GM18907 (cell line): ENCODE data around the gene FARS2.

Experiments
- ATAC-seq: cut with Tn5 transposase; IDR thresholded peaks from one replicate; pipeline ENCODE4 v1.9.1; 2021; ENCODE audit warnings: mild to moderate bottlenecking, moderate library complexity; ENCODE audit not compliant: unreplicated experiment

FARS2 gene

GRCh38 chr6:5524110-5524509 is 262.8 kb downstream of the FARS2 start:
- ATAC-seq: no peak

GRCh38 chr6:5525209-5525608 is 263.9 kb downstream of the FARS2 start:
- ATAC-seq: no peak

GRCh38 chr6:5529015-5529414 is 267.7 kb downstream of the FARS2 start:
- ATAC-seq: no peak

GRCh38 chr6:5529733-5530132 is 268.4 kb downstream of the FARS2 start:
- no peak for ATAC-seq

GRCh38 chr6:5531161-5531560 is 269.8 kb downstream of the FARS2 start:
- ATAC-seq: no peak

DNA sequence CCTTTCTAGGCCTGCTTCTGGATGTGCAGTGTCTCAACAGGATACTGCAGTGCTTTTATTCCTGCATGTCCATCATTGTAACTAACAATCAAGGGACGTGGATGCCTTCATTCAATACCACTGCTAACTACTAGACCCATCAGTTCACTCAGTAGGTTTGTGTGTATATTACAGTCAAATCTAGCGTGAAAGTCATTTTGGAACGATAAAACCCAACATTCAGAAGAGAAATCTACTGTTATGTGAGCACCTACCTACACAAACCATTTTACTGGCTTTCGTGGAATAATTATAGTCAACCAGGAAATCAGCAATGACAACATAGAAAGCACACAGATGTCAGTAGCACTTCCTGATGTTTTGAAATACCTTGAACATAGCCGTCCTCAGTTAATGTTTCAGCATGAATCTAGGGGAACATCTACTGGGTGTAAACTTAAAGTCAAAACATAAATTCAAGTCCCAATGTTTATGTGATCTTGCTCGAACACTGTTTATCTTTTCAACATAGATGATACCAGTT is 270.6 kb downstream of the FARS2 start:
- ATAC-seq: no peak

GRCh38 chr6:5532941-5533340 is 271.6 kb downstream of the FARS2 start:
- no peak for ATAC-seq

- ATAC-seq: no peak
Observed at GRCh38 chr6:5534643-5535042, 273.3 kb downstream of the FARS2 start.

DNA sequence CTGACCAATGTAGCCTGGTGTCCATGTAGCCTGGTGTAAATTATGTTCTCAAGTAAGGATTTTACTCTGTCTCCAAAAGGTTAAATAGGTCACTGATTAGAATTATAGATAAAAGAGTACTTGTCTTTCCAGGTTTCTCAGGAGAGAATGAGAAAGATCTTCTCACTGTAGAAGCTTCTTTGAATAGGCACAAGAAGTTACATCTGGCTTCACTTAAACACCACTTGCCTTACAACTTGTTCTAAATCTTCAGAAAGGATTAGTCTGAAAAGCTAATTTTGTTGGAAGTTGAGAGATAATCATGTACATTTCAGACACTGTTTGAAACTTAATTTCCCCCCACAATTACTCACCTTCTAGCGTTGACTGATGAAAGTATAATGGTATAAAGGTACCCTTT is 275.3 kb downstream of the FARS2 start:
- no peak for ATAC-seq

- ATAC-seq: no peak
Observed at GRCh38 chr6:5537132-5537531, 275.8 kb downstream of the FARS2 start.

DNA sequence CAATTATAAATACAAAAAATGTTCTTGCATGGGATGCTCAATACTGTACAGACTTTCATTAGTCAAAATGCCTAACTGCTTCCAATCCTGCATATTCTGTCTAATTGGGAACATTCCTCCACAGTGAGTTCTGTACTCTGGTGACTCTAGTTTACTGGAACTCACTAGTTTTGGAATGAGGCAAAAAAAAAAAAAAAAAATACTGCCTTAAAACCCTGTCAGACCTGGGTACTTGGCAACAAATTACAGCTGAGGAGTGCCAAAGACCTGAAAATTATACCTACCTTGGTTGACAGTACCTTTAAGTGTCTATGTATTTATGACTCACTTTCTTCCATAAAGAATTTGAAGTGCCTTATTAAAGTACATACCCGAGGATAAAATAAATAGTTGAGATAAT is 276.7 kb downstream of the FARS2 start:
- ATAC-seq: no peak

DNA sequence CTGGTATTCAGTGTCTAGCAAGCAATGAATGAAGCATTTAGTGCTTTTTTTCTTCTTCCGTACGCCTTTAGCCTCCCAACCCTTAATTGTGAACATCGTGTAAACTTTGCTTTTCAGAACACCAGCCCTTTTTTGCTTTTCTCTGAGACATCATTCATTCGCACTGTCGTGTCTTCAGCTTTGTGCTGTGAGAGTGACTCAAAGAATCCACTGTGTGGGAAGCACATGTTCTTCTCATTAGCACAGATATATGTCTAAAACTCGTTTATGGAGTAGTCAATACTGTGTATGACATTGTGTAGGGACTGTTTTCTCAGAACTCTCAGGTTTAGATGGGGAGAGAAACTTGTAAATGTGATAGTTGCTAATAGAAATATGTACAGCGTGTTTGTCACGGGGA is 279.1 kb downstream of the FARS2 start:
- no peak for ATAC-seq

GRCh38 chr6:5541025-5541424 is 279.7 kb downstream of the FARS2 start:
- ATAC-seq: no peak

- no peak for ATAC-seq
Observed at GRCh38 chr6:5541751-5542432, 280.6 kb downstream of the FARS2 start.

- ATAC-seq: no peak
Observed at GRCh38 chr6:5547556-5547955, 286.2 kb downstream of the FARS2 start.

DNA sequence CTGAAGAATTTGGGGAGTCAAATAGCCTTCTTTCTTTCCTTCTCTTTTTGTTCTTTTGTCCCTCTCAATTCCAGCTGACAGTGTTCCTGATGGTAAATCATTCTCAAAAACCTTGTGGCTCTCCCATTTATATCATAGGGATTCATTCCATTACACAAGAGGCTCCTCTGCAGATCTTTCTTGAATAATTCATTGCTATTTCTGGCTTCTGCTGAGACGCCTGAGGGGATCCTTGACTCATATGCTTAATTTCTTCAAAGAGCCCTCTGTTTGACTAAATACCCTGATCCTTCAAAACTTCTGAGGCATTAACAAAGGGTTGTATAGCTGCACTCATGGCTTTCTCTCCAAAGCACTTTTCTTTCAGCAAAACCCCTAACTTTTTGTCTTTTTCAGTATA is 289.3 kb downstream of the FARS2 start:
- ATAC-seq: no peak

DNA sequence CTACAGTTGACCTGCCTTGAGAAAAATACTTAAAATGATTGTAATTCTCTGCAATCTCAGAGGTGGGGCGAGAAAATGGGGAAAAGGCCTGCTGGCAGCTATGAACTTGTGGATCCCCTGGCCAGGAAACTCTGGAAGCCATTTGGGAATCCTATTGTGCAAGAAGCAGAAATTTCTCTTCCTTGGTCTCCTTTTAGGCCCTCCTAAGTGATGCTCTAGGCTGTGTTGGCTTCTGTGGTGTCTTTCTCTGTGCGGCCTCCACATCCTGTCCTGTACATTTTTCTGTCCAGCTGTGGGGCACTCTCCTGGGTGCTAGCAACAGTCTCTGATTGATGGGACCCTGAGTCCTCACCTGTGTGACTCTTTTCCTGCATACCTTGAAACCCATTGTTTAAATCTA is 290.9 kb downstream of the FARS2 start:
- no peak for ATAC-seq

DNA sequence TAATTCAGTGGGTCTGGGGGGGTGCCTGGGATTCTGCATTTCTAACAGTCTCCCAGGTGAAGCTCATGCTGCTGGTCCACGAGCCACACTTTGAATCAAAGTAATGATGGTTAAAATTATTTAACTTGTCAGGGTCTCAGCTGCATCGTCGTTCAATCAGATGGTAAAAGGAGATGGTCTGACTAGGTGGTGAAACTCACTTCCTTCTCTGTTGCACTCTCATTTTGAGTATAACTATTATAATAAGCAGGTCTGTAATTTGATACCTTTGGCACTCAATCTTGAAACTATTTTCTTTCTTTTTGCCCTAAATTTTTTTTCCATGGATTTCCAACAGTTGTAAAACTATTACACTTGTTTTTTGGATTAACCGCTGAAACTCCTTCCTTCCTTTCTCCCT is 292.5 kb downstream of the FARS2 start:
- ATAC-seq: no peak

DNA sequence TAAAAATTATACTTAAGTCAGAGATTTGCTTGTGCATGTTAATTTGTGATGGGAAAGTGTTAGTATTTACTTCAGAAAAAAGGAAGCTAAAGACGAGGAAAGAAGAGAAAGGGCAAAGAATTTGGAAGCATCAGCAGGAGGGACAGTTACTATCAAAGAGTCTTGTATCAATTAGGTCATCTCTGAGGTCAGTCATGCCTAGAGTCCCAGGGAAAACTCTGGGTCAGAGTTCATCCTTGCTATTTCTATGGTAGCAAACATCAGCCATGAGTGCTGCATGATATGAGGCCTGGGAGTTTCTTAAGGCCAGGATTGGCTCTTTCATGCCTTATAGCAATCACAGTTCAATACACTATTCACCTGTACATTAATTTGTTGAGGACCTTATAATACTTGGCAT is 292.9 kb downstream of the FARS2 start:
- no peak for ATAC-seq

- no peak for ATAC-seq
Observed at GRCh38 chr6:5556011-5556410, 294.7 kb downstream of the FARS2 start.

- no peak for ATAC-seq
Observed at GRCh38 chr6:5557506-5557905, 296.2 kb downstream of the FARS2 start.

DNA sequence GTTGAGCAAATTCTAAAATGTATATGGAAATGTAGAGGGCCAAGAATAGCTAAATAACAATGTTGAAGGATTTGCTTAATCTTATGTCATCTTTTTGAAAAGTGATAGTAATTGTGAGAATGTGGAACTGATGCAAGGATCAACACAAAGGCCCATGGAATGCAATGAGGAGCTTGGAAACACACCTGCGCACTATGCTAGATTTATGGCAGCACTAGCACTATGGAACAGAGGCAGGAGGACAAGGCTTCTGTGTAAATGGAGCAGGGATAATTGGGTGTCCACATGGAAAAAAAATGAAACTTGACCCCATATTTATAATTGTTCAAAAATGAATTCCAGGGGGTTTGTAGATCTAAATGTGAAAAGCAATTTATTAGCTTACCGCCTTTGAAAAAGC is 298.3 kb downstream of the FARS2 start:
- ATAC-seq: no peak

DNA sequence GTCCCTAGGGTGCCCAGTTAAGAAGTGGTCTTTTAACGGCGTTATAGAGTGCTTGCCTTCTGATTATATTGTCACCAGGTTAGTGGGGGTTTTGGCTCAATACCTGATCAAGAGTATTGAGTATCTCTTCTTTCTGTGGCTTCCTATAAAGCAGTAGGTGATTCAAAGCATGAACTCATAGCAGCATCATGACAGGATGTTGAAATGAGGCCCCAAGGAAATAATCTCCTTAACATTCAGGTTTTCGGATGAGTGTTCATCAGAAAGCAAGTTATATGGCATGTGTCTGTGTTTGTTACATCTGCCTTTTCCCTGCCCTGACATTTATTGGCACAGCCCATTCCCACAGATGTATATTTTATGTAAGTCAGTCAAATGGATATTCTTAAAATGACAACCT is 301.0 kb downstream of the FARS2 start:
- no peak for ATAC-seq
